ENCODE measurements around the gene CBARP. TPM values are rescaled to one million over a fixed set of nuclear protein-coding genes. Genes with fewer than 3 reads are reported as not detected.
A peak's percentile ranks its signal among the peaks of the same experiment; 100 is the strongest.

CBARP gene
- total and polyA plus RNA-seq, 9 of the 15 experiments (the other 6 are each of a cell fraction or from before 2014, with no cell fraction given): 0.03 to 8.9 (median 1.2) TPM; not detected in 1

DNA sequence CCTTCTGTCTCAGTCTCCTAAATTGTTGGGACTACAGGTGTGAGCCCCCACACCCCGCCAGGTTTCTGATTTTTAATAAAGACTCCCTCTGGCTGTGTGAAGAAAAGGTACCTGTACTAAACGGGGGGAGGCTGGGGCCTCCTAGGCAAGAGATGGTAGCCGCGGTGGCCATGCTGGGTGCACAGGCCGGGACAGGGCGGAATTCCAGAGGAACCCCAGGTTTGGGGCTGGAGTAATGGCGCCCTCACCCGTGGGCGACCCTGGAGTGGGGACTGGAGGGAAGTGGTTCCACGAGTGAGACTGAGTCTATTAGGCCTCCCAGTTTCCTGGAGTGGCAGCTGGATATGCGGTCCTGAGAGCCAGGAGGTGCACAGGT is 1.6 kb upstream of the CBARP start:
- ATAC-seq: no peak
- peak overlapping the region; percentile 86 to 99 for H3K9ac ChIP-seq (ENCODE audit: insufficient read depth in 1 of 2, low read depth in 2 of 2, low read length in 2 of 2)
- H3K4me2 ChIP-seq (ENCODE audit: insufficient read depth, low read length): peak overlapping the region; percentile 94
- H3K27ac ChIP-seq (ENCODE audit: extremely low read depth, low read depth, low read length): peak overlapping the region; percentile 92
- H2AFZ ChIP-seq (ENCODE audit: low read depth, low read length): peak overlapping the region; percentile 96
- H3K4me1 ChIP-seq (replicated peaks in 1 of 2; ENCODE audit: control insufficient read depth in 2 of 2, insufficient read depth in 2 of 2, low read length in 2 of 2): peaks cover 30 to 98% of the 10 kb centered on the region in 2 experiments
- in situ Hi-C loops (cut with MboI): loop anchor here (25.0 kb wide), 1 partner anchor 477 kb away; the partner anchor contains the start of gene MISP
- ChIA-PET CTCF (ENCODE audit: low intra/inter-chr PET ratio) (interaction anchor here (1.0 to 4.8 kb wide), 3 partner anchors 19 to 318 kb away, joined by 3 to 29 read pairs (median 21); no protein-coding TSS in a partner anchor), POLR2A (interaction anchor here (0.6 to 0.7 kb wide), 2 partner anchors 135 to 144 kb away, joined by 3 read pairs; partner anchors contain the start of gene POLR2E)
- intact Hi-C loops (cut with micrococcal nuclease): no loop called here
- H3K27me3 ChIP-seq (ENCODE audit: control insufficient read depth in 2 of 2, insufficient read depth in 2 of 2, low read length in 2 of 2): no peaks in the 10 kb centered on the region
- 65% methylated on average over 11 of the region's 11 CpGs for WGBS (ENCODE audit: insufficient coverage, low coverage, missing lambda C conversion rate)
- no peaks in the 10 kb centered on the region for H4K20me1 ChIP-seq (replicated peaks; ENCODE audit: control insufficient read depth, insufficient read depth, low read length)
- peaks cover 32% of the 10 kb centered on the region; the same call in 2 of the 3 replicates for H3K36me3 ChIP-seq (ENCODE audit: control insufficient read depth, insufficient read depth, low read length)
- no peaks in the 10 kb centered on the region for H3K9me3 ChIP-seq (replicated peaks; ENCODE audit: control insufficient read depth, insufficient read depth, low read depth, low read length)
- H3K9me1 ChIP-seq (ENCODE audit: control insufficient read depth, insufficient read depth, low read length): peaks cover 4% of the 10 kb centered on the region
- peak overlapping the region; percentile 54; the same call in 1 of the 2 replicates for H3K4me3 ChIP-seq
- peaks cover 36% of the 10 kb centered on the region for H3K79me2 ChIP-seq (ENCODE audit: control insufficient read depth, insufficient read depth, low read length)
- BruUV-seq (replicated peaks): no TSS peak
- no peak for FAIRE-seq
- DNase-seq (ENCODE audit: extremely low read depth in 1 of 4, low spot score in 3 of 4): no peak
- TF ChIP-seq, protein P1, sequence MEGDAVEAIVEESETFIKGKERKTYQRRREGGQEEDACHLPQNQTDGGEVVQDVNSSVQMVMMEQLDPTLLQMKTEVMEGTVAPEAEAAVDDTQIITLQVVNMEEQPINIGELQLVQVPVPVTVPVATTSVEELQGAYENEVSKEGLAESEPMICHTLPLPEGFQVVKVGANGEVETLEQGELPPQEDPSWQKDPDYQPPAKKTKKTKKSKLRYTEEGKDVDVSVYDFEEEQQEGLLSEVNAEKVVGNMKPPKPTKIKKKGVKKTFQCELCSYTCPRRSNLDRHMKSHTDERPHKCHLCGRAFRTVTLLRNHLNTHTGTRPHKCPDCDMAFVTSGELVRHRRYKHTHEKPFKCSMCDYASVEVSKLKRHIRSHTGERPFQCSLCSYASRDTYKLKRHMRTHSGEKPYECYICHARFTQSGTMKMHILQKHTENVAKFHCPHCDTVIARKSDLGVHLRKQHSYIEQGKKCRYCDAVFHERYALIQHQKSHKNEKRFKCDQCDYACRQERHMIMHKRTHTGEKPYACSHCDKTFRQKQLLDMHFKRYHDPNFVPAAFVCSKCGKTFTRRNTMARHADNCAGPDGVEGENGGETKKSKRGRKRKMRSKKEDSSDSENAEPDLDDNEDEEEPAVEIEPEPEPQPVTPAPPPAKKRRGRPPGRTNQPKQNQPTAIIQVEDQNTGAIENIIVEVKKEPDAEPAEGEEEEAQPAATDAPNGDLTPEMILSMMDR (IDR thresholded peaks at IDR 0.05 in 2 of 3, conservative IDR thresholded peaks at IDR 0.05 in 1 of 3; ENCODE audit: insufficient read depth in 2 of 3, low read depth in 1 of 3, low read length in 3 of 3): 0 out of 6 replicates have a peak, but pooled peaks of 1 of the 3 experiments have one; percentile 1
- TF ChIP-seq, protein P2, sequence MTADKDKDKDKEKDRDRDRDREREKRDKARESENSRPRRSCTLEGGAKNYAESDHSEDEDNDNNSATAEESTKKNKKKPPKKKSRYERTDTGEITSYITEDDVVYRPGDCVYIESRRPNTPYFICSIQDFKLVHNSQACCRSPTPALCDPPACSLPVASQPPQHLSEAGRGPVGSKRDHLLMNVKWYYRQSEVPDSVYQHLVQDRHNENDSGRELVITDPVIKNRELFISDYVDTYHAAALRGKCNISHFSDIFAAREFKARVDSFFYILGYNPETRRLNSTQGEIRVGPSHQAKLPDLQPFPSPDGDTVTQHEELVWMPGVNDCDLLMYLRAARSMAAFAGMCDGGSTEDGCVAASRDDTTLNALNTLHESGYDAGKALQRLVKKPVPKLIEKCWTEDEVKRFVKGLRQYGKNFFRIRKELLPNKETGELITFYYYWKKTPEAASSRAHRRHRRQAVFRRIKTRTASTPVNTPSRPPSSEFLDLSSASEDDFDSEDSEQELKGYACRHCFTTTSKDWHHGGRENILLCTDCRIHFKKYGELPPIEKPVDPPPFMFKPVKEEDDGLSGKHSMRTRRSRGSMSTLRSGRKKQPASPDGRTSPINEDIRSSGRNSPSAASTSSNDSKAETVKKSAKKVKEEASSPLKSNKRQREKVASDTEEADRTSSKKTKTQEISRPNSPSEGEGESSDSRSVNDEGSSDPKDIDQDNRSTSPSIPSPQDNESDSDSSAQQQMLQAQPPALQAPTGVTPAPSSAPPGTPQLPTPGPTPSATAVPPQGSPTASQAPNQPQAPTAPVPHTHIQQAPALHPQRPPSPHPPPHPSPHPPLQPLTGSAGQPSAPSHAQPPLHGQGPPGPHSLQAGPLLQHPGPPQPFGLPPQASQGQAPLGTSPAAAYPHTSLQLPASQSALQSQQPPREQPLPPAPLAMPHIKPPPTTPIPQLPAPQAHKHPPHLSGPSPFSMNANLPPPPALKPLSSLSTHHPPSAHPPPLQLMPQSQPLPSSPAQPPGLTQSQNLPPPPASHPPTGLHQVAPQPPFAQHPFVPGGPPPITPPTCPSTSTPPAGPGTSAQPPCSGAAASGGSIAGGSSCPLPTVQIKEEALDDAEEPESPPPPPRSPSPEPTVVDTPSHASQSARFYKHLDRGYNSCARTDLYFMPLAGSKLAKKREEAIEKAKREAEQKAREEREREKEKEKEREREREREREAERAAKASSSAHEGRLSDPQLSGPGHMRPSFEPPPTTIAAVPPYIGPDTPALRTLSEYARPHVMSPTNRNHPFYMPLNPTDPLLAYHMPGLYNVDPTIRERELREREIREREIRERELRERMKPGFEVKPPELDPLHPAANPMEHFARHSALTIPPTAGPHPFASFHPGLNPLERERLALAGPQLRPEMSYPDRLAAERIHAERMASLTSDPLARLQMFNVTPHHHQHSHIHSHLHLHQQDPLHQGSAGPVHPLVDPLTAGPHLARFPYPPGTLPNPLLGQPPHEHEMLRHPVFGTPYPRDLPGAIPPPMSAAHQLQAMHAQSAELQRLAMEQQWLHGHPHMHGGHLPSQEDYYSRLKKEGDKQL (CRISPR knock-in tag; IDR thresholded peaks at IDR 0.05; ENCODE audit: borderline replicate concordance): no peak
- no peak for TF ChIP-seq NCOA6 (IDR thresholded peaks at IDR 0.05)
- TF ChIP-seq, protein P3, sequence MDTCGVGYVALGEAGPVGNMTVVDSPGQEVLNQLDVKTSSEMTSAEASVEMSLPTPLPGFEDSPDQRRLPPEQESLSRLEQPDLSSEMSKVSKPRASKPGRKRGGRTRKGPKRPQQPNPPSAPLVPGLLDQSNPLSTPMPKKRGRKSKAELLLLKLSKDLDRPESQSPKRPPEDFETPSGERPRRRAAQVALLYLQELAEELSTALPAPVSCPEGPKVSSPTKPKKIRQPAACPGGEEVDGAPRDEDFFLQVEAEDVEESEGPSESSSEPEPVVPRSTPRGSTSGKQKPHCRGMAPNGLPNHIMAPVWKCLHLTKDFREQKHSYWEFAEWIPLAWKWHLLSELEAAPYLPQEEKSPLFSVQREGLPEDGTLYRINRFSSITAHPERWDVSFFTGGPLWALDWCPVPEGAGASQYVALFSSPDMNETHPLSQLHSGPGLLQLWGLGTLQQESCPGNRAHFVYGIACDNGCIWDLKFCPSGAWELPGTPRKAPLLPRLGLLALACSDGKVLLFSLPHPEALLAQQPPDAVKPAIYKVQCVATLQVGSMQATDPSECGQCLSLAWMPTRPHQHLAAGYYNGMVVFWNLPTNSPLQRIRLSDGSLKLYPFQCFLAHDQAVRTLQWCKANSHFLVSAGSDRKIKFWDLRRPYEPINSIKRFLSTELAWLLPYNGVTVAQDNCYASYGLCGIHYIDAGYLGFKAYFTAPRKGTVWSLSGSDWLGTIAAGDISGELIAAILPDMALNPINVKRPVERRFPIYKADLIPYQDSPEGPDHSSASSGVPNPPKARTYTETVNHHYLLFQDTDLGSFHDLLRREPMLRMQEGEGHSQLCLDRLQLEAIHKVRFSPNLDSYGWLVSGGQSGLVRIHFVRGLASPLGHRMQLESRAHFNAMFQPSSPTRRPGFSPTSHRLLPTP (IDR thresholded peaks at IDR 0.05; ENCODE audit: borderline replicate concordance, extremely low read depth, insufficient read length): no peak
- 0 out of 2 replicates have a peak, but pooled peaks have one; percentile 19 for TF ChIP-seq SPI1 (IDR thresholded peaks at IDR 0.05; ENCODE audit: borderline replicate concordance, low read depth, low read length)
- no peak for TF ChIP-seq HNRNPLL (IDR thresholded peaks at IDR 0.05; ENCODE audit: low read depth, low read length, poor library complexity, severe bottlenecking)
- TF ChIP-seq, protein P4, sequence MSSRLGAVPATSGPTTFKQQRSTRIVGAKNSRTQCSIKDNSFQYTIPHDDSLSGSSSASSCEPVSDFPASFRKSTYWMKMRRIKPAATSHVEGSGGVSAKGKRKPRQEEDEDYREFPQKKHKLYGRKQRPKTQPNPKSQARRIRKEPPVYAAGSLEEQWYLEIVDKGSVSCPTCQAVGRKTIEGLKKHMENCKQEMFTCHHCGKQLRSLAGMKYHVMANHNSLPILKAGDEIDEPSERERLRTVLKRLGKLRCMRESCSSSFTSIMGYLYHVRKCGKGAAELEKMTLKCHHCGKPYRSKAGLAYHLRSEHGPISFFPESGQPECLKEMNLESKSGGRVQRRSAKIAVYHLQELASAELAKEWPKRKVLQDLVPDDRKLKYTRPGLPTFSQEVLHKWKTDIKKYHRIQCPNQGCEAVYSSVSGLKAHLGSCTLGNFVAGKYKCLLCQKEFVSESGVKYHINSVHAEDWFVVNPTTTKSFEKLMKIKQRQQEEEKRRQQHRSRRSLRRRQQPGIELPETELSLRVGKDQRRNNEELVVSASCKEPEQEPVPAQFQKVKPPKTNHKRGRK (tag; IDR thresholded peaks at IDR 0.05): no peak
- no peak for TF ChIP-seq KDM5B (IDR thresholded peaks at IDR 0.05; ENCODE audit: insufficient replicate concordance, low read depth, low read length)

Measured in K562 (cell line).